ENCODE measurements around the gene TTC13. TPM values are rescaled to one million over a fixed set of nuclear protein-coding genes. Genes with fewer than 3 reads are reported as not detected.

Gene TTC13
- total and polyA plus RNA-seq, 2 of the 4 experiments (the other 2 are of a cell fraction) = 6.1 to 9.1 TPM

DNA sequence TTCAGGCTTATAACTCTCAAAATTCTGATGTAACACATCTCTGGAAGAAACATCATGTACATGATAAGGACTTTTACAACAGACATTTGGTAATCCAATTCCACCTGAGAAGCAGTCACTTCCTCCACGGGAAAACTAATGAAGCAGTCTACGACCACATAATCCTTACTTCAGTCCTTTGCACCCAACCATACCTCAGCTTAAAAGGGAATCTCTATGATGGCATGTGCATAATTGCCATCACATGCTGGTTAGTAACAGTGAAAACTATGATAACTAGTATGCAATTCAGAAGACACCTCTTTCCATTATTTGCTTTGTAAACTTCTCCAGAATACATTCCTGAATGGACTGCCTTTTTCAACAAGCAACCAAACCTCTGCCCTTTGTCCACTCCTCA, 53.1 kb downstream of the TTC13 start:
- no peak for ATAC-seq (ENCODE audit: low read depth)
- no peak for TF ChIP-seq RCOR1 (IDR thresholded peaks at IDR 0.05; ENCODE audit: insufficient replicate concordance, low read length)
- H3K4ac ChIP-seq (ENCODE audit: low read depth, low read length) = no peak overlapping the region

More for the DNA sequence above, 53.1 kb downstream of the TTC13 start:
- Histone ChIP-seq H3K9me3 (ENCODE audit: control insufficient read depth, insufficient read depth, low read length) (no peaks in the 10 kb centered on the region), H2BK120ac (ENCODE audit: low read depth, low read length) (no peak overlapping the region), H3K9me1 (ENCODE audit: insufficient read depth, low read length) (0 out of 2 replicates have a peak, but pooled peaks cover 2% of the 10 kb centered on the region), H3K4me1 (ENCODE audit: control insufficient read depth, insufficient read depth, low read length) (no peaks in the 10 kb centered on the region), H3K4me2 (ENCODE audit: low read depth, low read length) (no peak overlapping the region), H3K23ac (ENCODE audit: low read depth, low read length) (no peak overlapping the region), H2BK15ac (ENCODE audit: low read depth, low read length) (no peak overlapping the region), H2BK5ac (ENCODE audit: low read depth, low read length, poor library complexity, severe bottlenecking) (no peak overlapping the region), H3K14ac (replicated peaks; ENCODE audit: low read depth, low read length) (no peak overlapping the region), H4K5ac (ENCODE audit: low read depth, low read length) (no peak overlapping the region), H3K36me3 (ENCODE audit: control insufficient read depth, insufficient read depth, low read length) (peaks cover 7% of the 10 kb centered on the region), H3K27me3 (ENCODE audit: control insufficient read depth, insufficient read depth, low read length) (no peaks in the 10 kb centered on the region), H3K27ac (ENCODE audit: insufficient read depth, low read length) (no peak overlapping the region), H3K56ac (ENCODE audit: extremely low read depth, insufficient read depth, low read length) (no peak overlapping the region), H2BK20ac (ENCODE audit: low read depth, low read length) (no peak overlapping the region), H4K20me1 (ENCODE audit: insufficient read depth, low read length) (no peaks in the 10 kb centered on the region), H2AK5ac (ENCODE audit: low read depth, low read length) (no peak overlapping the region), H2AK9ac (replicated peaks; ENCODE audit: low read depth, low read length, poor library complexity) (no peak overlapping the region), H4K8ac (ENCODE audit: low read depth in 2 of 2, low read length in 2 of 2) (no peak overlapping the region), H4K91ac (ENCODE audit: insufficient read depth, low read depth, low read length) (no peak overlapping the region), H3K79me1 (ENCODE audit: low read depth in 1 of 2, low read length in 2 of 2) (no peaks in the 10 kb centered on the region), H2AFZ (replicated peaks; ENCODE audit: low read length, poor library complexity) (no peak overlapping the region), H3K4me3 (ENCODE audit: insufficient read depth, low read depth, low read length) (no peak overlapping the region), H3K9ac (ENCODE audit: low read depth, low read length) (no peak overlapping the region), H3K18ac (ENCODE audit: low read depth, low read length) (no peak overlapping the region)
- BruUV-seq (replicated peaks) = no TSS peak
- no CpG with 5 or more reads among the region's 2 CpGs for WGBS, 2 experiments (ENCODE audit: extremely low coverage in 2 of 2, insufficient read length in 1 of 2)
- ChIA-PET POLR2A (ENCODE audit: unreplicated experiment) (no interaction called here), CTCF (no interaction called here)
- DNase-seq = no peak
- intact Hi-C loops (cut with micrococcal nuclease) (no loop called here), dilution Hi-C loops (cut with HindIII; ENCODE audit: low sequenced_read_pairs, unreplicated experiment) (no loop called here), in situ Hi-C loops (cut with MboI; ENCODE audit: low sequenced_read_pairs) (no loop called here)
